Middle frontal gyrus (tissue), 1 donor: ENCODE results near the gene APMAP.

Experiments used
- DNase-seq: peaks from one replicate; pipeline ENCODE4 v3.0.0-alpha.2; 2015; ENCODE audit warnings: low spot score; ENCODE audit errors: extremely low spot score

The APMAP gene

GRCh38 chr20:24992487-24993205 lies at the start of gene APMAP:
APMAP (minus strand) TSS chr20:24992751; CDS start chr20:24992688, 63 bp downstream.
- peak; percentile 93 for DNase-seq

- DNase-seq, result no peak
Observed at GRCh38 chr20:25041813-25042530, 49.4 kb upstream of the APMAP start.

DNA sequence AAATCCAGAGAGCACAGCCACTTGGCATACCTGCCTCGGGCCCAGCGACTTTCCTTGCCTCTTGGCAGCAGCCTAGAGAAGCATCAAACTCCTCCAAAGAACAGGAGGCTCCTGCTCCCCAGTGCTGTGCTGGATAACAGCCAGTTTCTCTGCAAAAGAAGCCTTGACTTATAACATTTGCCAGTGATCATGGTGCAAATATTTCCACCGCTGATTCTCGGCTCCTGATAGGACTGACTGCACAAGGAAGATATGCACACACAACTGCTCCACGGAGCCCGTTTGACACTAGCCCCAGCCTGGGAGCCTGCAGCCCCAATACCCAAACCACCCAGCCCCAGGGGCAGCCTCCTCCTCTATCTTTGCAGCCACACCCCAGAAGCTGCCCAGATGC lies 47.9 kb upstream of the APMAP start:
- DNase-seq, result no peak

GRCh38 chr20:25039697-25040437 lies 47.3 kb upstream of the APMAP start:
- peak; percentile 44 for DNase-seq

- DNase-seq, result no peak
Observed at GRCh38 chr20:25038591-25039015, 46.1 kb upstream of the APMAP start.

- DNase-seq, result no peak
Observed at GRCh38 chr20:25038103-25038410, 45.5 kb upstream of the APMAP start.

DNA sequence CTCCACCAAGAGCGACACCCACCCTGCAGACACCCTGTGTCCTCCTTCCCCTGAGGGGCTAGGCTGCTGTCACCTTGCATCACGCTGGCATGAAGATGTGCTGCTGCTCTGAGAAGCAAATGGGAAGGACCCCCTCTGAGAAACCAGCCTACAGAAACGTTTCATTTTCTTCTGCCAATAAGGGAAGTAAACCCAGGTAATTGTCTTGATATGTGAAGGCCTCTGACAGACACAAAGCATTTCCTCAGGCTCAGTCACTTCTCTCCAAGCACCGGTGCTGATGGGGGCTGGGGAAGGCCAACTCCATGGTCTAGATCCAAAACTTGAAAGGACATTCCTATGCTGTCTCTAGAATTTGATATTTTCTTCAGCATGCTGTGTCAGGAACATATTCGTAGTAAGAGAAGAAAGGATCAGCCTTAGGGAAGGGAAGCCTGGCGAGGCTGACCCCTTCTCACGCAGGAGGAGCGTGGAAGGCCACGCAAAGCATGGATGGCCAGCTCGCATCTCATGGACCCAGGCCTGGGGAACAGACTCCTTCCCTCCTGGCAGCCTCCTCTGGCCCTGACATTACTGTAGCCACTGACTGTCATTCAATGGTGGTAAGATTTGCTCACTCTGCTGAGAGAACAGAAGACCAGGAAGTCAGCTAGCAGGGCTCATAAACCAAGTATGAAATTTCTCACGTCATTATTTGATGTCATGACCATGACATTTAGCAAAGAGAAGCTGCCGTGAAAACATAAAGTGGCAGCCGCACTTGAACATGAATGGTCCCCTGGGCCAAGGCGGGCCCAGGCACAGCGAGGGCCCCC lies 44.9 kb upstream of the APMAP start:
- DNase-seq, result no peak

- DNase-seq, result no peak
Observed at GRCh38 chr20:25036331-25036936, 43.9 kb upstream of the APMAP start.

- no peak for DNase-seq
Observed at GRCh38 chr20:25035921-25036320, 43.4 kb upstream of the APMAP start.

DNA sequence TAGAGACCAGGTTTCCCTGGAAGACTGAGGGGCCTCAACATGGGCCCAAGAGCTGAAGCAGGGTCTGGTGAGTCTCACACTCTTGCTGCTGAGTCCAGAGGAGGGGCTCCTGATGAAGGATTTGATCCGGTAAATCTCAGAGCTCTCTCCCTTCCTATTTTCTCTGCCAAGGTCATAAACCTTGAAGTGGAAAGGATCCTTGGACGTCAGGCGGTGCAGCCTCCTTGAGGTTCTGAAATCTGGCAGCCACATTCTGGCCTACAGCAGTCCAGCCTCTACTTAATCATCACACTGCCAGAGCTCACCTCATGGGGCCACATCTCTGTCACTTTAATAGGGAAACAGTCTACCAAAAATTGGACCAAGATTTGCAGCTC lies 41.4 kb upstream of the APMAP start:
- no peak for DNase-seq

DNA sequence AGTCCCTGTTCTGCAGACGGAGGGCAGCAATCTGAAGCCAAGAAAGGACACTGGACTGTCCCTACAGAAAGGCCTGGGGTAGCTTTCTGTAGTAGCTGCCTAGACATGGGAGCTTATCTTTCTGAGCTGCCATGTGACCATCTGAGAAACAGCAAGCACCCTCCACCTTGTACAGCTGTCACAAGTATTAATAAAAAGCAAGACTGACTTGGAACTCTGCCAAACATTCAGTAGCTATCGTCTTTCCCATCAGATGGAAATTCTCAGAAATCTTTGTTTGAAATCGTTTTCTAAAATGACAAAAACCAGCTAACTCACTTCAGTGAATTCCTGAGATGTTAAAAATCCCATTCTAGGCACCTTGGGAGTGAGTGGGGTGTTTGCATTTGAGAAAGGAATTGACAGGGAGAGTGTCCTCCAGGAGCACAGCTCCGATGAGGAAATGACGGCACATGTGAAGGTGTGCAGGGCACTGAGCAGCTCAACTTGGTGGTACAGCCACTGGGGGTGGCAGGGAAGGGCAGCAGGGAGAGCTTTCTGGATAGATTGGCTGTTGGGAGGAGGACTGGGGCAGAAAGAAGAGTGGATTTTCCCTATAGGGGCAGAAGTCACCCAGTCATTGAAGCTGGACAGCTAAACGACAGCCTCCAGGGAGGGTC lies 40.8 kb upstream of the APMAP start:
- no peak for DNase-seq

- DNase-seq, result peak; percentile 86
Observed at GRCh38 chr20:25032478-25033264, 40.1 kb upstream of the APMAP start.

- DNase-seq, result no peak
Observed at GRCh38 chr20:25032065-25032477, 39.5 kb upstream of the APMAP start.

GRCh38 chr20:25031241-25031640 lies 38.7 kb upstream of the APMAP start:
- DNase-seq, result no peak

DNA sequence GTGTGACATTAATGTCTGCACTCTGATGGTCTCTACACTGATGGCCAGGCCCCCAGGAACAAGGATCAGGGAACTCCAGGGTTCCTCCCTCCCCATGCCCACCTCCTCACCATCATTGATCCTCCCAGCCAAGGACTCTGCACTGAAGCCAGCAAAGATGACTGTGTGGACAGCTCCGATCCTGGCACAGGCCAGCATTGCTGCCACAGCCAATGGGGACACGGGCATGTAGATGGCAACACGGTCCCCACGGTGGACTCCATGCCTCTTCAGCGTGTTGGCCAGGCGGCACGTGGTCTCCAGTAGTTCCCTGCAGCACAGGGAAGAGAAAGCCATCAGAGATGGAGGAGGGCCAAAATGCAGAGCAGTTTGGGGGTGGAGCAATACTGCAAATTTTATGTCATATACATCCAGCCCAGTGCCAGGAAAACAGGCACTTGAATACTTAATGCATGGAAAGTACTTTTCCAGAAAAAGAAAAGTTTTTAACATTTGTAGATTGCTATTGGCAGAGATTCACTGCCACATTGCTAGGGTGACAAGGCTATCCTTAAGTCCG lies 38.2 kb upstream of the APMAP start:
- DNase-seq, result no peak

GRCh38 chr20:25030007-25030648 lies 37.6 kb upstream of the APMAP start:
- DNase-seq, result no peak

DNA sequence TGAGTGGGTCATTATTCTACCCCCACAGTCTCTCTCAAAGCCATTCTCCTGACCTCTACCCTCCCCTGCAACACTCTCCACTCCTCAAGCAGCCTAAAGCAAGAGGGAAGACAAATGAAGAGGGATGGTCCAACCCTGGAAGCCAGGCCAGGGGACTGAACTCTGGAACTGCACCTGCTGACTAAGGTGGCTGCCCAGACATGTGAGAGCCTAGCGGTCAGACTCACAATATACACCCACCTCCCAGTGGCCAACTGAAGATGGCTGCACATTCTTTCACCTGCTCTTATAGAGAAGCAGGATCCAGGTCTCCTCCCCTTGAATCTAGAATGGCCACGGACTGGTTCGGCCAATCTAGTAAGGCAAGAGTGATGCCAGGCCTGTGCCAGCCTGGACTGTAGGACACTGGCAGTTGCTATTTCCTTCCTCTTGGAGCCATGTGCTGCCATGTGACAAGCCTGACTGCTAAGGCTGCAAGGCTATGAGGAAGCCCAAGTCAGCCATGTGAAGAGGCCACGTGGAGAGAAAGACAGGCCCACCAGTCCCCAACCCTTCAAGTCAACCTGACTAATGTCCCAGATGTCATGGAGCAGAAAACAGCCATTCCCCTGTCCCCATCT lies 33.5 kb upstream of the APMAP start:
- DNase-seq, result no peak

GRCh38 chr20:25025091-25025861 lies 32.7 kb upstream of the APMAP start:
- DNase-seq, result no peak
